CD1c-positive myeloid dendritic cell (primary cell): ENCODE measurements around the gene RPGRIP1.
"Not testable (repeated sequence)": the region's sequence is repeated elsewhere in the genome, so short reads cannot be mapped to it uniquely, and the experiment has no call there.

Experiments used
- DNase-seq: peaks from one replicate; pipeline ENCODE4 v3.0.0-alpha.2; 2016; ENCODE audit errors: extremely low spot score

RPGRIP1 gene

DNA sequence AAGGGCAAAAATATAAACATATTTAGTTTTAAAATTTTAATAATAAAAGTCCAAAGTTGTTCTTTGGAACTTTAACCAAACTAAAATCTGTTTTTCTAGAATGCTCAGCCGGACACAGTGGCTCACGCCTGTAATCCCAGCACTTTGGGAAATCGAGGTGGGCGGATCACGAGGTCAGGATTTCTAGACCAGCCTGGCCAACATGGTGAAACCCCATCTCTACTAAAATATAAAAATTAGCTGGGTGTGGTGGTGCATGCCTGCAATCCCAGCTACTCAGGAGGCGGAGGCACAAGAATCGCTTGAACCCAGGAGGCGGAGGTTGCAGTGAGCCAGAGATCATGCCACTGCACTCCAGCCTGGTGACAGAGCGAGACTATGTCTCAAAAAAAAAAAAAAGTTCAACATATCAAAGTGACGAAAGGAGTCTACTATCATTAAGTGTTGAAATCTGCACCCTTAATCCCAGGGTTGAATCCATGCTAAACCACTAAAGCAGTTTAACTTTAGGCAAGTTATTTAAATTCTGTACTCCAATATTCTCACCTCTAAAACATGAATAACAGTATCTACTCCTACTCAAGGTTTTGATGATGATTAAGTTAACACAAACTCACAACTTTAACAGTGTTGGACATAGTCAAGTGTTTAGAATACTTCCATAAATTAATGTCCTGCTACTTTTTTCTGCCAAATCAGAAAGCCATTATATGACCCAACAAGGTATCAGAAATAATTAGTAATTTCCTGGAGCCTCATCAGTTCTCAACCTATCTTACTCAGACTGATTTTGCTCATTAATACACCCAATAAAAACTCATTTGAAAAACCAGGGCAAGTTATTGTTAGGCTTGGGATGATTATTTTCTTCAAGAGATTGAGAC is 21.6 kb upstream of the RPGRIP1 start:
- DNase-seq, result no peak

DNA sequence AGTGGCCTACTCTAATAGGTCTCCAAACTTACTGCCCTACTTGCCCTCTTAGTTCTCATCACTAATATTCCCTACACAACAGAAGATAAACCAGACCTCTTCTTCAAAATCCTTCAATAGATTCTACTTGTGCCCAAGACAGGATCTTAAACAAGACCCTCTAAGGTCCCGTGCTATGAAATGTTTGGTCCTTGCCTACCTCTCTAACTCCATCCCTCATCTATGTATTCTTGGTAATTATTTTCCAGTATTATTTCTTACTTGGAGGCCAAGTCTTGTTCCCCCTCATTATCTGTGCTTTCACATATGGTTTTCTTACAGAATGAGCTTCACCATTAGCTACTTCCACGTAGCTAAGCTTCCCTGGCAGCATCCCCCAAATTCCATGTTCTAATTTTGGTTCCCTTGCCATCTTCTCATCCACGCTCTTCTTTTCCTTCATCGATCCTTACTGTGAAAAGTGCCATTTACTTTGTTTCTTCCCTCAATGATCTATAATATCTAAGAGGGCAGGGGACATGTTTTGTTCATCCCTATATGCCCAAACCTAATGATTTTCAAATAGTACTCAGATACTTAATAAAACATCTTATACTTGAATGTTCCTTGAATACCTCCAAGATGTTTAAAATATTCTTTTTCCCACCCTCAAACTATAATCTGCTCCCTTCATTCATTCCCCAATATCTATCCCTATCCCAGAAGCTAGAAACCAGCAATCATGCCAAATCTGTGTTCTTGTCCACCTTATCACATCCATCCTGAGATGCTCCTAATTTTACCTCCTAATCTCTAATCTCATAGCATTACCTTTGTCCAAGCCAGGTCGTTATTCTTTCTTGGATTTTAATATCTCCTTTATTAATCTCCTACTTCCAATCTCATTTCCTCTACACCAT is 20.7 kb upstream of the RPGRIP1 start:
- DNase-seq, result no peak

GRCh38 chr14:21261824-21262223 is 18.1 kb upstream of the RPGRIP1 start:
- no peak for DNase-seq

GRCh38 chr14:21262410-21262809 is 17.5 kb upstream of the RPGRIP1 start:
- no peak for DNase-seq

- peak; percentile 64 for DNase-seq
Observed at GRCh38 chr14:21263284-21264024, 16.4 kb upstream of the RPGRIP1 start.

DNA sequence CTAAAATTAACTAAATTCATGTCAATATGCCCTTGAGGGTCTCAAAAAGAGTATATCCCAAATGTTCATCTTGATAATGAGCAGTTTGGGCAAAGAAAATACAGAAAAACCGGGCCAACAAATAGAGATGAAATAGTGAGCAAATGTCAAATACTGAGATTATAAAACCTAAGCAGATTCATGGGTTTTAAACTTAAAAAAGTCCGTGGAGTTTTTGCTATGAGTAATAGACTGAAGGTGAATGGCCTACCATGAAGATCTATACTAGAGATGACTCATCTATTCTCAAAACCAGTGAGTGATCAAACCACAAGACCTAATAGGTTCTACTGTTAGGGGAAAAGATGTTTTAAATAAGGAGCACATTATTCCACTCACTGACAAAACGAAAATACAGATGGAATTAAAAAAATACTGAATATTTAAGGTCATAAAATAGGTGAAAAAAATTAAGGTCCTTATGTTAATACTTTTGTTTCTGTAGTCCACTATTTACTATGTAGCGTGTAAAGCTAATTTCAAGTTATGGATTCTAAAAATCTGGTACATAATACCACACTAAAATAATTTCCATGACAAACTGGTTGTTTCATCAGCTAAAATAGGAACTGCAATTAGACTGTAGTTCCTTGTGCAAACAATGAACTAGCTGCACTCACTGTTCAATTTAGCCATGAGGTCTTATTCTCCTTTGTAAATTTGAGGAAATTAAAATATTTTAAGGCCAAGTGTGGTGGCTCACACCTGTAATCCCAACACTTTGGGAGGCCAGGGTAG is 15.7 kb upstream of the RPGRIP1 start:
- DNase-seq, result peak; percentile 74

- no peak for DNase-seq
Observed at GRCh38 chr14:21267431-21267845, 12.4 kb upstream of the RPGRIP1 start.

DNA sequence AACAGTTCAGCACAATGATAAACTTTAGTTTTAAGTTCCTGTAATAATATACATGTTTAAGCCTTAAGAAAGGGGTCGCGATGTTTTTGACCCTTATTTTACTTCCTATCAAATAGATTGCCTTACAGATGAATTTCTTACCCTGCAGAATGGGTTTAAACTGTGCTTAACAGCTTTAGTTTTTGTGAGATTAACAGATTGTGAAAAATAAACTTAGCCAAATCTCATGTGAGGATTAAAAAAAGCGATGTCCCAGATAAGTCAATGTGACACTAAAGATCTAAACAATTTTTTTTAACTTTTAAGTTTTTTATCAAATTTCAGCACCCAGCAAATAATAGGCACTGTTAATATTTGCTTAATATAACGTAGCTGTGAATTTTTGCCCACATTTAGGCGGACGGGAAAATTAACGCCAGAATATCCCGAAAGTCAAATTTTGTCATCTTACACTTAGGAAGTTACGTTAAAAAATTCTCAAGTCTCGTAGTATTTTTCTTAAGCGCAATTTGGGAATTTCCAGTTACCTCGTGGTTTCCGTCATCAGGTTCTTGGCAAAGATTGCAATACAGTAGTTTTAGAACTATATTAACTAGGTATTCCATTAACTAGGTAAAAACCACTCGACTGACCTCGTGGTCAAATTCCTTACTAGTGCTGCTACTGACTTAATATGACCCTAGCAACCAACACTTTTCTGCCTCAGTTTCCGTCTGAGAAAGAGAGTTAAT is 11.8 kb upstream of the RPGRIP1 start:
- DNase-seq, result peak; percentile 78

DNA sequence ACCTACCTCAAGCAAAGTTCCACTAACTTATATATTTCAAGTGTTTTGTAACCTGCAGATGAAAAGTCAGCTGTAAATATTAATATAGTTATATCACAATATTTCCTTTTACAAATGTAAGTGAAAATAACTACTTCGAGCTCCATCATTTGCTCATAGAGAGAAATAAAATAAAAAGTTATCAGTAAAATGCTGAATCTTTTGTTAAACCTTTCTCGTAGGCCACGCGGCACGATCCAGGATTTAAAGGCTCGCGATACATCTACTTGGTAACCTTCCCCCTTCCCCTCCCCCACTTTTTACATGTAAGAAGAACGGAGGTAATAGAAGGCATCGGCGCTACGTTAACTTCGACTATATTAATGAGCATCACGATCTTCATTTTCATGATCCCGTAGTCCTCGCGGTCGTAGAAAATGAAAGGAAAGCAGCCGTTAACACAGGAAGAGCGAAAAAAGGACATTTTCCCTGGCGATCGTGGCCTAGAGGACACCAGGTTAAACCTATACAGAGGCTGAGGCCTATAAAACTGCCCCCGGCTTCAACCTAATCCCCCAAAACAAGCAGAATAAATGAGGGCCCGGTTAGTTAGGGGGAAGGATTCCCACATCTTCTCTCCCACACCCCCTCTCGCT is 11.1 kb upstream of the RPGRIP1 start:
- DNase-seq, result peak; percentile 66

GRCh38 chr14:21269252-21270046 is 10.4 kb upstream of the RPGRIP1 start, which contains the start of gene HNRNPC:
TSS of gene HNRNPC (minus strand) at chr14:21269442. CDS start at chr14:21234193, 35,249 bp downstream.
- peak; percentile 100 for DNase-seq

DNA sequence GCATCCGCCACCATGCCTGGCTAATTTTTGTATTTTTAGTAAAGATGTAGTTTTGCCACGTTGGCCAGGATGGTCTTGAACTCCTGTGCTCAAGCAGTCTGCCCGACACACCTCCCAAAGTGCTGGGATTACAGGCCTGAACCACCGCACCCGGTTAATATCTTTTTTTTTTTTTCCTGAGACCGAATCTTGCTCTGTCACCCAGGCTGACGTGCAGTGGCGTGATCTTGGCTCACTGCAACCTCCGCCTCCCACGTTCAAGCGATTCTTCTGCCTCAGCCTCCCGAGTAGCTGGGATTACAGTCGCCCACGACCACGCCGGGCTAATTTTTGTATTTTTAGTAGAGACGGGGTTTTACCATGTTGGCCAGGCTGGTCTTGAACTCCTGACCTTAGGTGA is 7.2 kb upstream of the RPGRIP1 start:
- DNase-seq, result not testable (repeated sequence)

- no peak for DNase-seq
Observed at GRCh38 chr14:21275261-21275858, 4.5 kb upstream of the RPGRIP1 start.

DNA sequence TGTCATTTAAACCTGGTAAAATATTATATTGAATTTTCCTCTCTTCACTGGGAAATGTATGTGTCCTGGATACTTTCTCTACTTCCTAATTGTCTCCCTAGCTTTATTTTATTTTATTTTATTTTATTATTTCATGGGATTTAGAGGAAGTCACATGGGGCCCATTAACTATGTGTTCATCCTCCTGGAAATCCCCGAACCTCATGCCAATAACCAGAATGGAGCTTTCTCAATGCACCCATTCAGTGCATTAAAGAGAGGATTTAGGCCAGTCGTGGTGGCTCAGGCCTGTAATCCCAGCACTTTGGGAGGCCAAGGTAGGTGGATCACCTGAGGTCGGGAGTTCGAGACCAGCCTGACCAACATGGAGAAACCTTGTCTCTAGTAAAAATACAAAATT is 1.3 kb upstream of the RPGRIP1 start:
- no peak for DNase-seq

DNA sequence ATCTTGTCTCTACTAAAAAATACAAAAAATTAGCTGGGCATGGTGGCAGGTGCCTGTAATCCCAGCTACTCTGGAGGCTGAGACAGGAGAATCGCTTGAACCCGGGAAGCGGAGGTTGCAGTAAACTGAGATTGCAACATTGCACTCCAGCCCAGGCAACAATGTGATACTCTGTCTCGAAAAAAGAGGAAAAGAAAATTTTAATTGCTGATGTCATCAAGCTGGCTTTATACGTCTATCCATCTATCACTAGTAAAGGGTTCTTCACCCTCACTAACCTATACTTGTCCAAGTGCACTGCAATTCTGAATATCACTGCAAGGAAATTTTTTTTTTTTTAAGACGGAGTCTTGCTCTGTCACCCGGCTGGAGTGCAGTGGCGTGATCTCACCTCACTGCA is 2.0 kb downstream of the RPGRIP1 start:
- DNase-seq, result not testable (repeated sequence)

GRCh38 chr14:21286516-21286915 is 6.6 kb downstream of the RPGRIP1 start:
- DNase-seq, result not testable (repeated sequence)

GRCh38 chr14:21287168-21287567 is 7.3 kb downstream of the RPGRIP1 start:
- no peak for DNase-seq

DNA sequence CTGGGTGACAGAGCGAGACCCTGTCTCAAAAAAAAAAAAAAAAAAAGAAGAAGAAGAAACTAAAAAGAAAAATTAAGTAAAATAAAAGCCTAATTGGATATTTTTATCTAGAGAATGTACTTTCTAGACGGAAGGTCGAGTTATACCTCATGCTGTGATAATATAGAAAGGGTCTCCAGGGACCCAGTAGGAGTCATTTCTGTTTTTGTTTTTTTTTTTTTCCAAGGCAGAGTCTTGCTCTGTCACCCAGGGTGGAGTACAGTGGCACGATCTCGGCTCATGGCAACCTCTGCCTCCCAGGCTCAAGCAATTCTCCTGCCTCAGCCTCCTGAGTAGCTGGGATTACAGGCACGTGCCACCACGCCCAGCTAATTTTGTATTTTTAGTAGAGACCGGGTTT is 14.1 kb downstream of the RPGRIP1 start:
- not testable (repeated sequence) for DNase-seq

- no peak for DNase-seq
Observed at GRCh38 chr14:21298358-21298757, 18.5 kb downstream of the RPGRIP1 start.
